Activated naive CD8-positive, alpha-beta T cell treated with anti-CD3 and anti-CD28 coated beads, Interleukin-2, amount 10 ng/mL, durations not matched to agents 7 days and 5 days (primary cell): Measurements from ENCODE around the gene GPRC5C. TPM values are rescaled to one million over a fixed set of nuclear protein-coding genes. Genes with fewer than 3 reads are reported as not detected.

ENCODE experiments used
- ATAC-seq: fragments of 150-1000 bp; cut with Tn5 transposase; one replicate; pipeline ENCODE4 v1.10.0; 2021; ENCODE audit warnings: low read depth, moderate library complexity
- POLR2A ChIA-PET: fragments of 350-600 bp; sonication (Branson Sonifier 250); formaldehyde crosslinking; loops from one replicate; lab custom pipeline; 2021; ENCODE audit warnings: antibody characterized with exemption; lab: Charles Lee
- DNase-seq: peaks from one replicate; pipeline ENCODE4 v3.0.0; 2021
- H3K27ac Mint-ChIP-seq: one replicate; pipeline ENCODE4 v1.8.0; 2022; ENCODE audit warnings: mild to moderate bottlenecking, mixed read lengths
- H3K27me3 Mint-ChIP-seq: one replicate; pipeline ENCODE4 v1.8.0; 2022; ENCODE audit warnings: mild to moderate bottlenecking, moderate library complexity, mixed read lengths
- H3K36me3 Mint-ChIP-seq: one replicate; pipeline ENCODE4 v1.8.0; 2021; ENCODE audit warnings: mild to moderate bottlenecking, mixed read lengths
- H3K4me1 Mint-ChIP-seq: one replicate; pipeline ENCODE4 v1.8.0; 2021; ENCODE audit warnings: mixed read lengths
- H3K4me3 Mint-ChIP-seq: one replicate; pipeline ENCODE4 v1.8.0; 2022; ENCODE audit warnings: mild to moderate bottlenecking, moderate library complexity, mixed read lengths
- H3K9me3 Mint-ChIP-seq: one replicate; pipeline ENCODE4 v1.8.0; 2021; ENCODE audit warnings: mixed read lengths
- total RNA-seq, 2 experiments: library from RNA; stranded (reverse); gene quantifications; one replicate each; pipeline ENCODE4 v1.2.3, GENCODE V29; 2021

The GPRC5C gene
- total RNA-seq, 2 experiments from 2014 or later, result not detected

DNA sequence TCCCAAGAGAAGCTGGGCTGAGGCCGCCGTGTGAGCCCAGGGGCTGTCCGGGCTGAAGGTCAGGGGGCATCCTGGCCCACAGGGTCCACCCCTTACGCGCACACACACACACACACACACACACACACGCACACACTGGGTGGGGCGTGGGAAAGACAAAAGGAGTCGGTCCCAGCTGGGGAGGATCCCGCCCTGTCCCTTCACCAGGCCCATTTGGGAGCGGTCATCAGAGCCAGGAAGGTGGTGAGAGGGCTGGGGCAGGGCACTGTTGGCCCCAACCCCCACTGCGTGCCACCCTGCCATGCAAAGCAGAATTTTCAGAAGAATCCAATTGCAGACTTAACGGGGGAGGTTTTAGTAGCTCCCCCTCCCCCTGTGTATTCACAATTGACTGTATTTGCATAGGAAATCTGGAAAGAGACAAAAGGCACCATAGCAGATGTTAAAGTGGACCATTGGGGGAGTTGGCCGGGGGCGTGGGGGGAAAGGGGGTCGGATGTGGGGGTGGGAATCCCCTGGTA lies 23.2 kb downstream of the GPRC5C start:
- H3K9me3 Mint-ChIP-seq, result no peaks in the 10 kb centered on the region
- no peak overlapping the region for H3K27ac Mint-ChIP-seq
- no peak overlapping the region for H3K4me3 Mint-ChIP-seq
- DNase-seq (no peak), ATAC-seq (no peak)
- POLR2A ChIA-PET, result no interaction called here
- no peaks in the 10 kb centered on the region for H3K36me3 Mint-ChIP-seq
- H3K27me3 Mint-ChIP-seq, result peaks cover 29% of the 10 kb centered on the region
- peaks cover 12% of the 10 kb centered on the region for H3K4me1 Mint-ChIP-seq

DNA sequence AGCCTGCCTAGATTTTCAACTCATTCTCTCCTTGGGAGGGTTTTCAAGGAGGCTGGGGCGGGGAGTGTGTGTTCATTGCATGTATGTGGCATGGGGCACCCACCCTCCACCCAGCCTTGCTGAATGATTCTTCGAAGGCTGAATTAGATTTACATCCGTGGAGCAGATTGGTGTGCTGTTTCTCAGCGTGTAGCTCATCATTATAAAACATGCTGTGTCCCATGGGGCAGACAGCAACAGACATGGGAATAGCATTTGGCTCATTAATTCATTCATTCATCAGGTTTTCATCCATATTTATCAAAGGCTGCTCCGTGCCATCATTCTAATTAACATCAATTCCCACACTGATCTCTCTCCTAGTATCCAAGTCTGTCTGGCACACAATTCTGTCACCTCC lies 23.9 kb downstream of the GPRC5C start:
- no peak for ATAC-seq
- POLR2A ChIA-PET, result interaction anchor here (1.1 kb wide), 1 partner anchor 77 kb away, joined by 4 read pairs; no protein-coding TSS in a partner anchor

DNA sequence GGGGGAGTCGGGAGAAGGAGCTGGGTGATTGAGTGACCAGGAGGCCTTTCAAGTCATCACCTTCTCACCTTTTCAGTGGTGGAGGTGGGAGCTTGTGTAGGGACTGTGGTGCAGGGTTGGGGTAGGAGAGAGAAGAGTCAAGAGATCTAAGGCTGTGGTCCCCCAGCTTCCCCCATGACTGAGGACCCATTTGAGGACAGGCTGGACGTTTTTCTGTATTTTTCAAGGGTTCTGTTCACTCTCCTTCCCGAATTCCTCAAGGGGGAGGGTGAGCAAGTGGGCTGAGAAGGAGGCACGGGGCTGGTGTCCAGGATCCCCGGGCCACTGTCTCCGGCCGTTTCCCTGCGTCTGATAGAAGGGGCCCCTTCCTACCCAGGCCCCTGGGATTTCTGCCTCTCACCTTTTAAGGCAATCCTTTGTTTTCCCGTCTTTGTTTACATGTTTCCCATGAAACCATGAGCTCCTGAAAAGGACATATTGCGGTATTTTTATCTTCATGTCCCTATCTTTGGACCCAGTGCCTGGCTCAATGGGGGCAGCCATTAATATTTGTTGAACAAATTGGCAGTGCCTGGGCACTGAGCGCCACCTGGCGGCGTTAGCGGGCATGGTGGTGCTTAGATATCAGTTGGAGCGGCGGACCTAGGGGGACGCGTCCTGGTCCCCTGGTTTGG lies 25.4 kb downstream of the GPRC5C start:
- POLR2A ChIA-PET, result interaction anchor here (1.1 kb wide), 1 partner anchor 78 kb away, joined by 4 read pairs; no protein-coding TSS in a partner anchor
- no peak overlapping the region for H3K4me3 Mint-ChIP-seq
- H3K36me3 Mint-ChIP-seq, result no peaks in the 10 kb centered on the region
- ATAC-seq (peak; percentile 30), DNase-seq (peak; percentile 80)
- H3K4me1 Mint-ChIP-seq, result peaks cover 13% of the 10 kb centered on the region
- no peak overlapping the region for H3K27ac Mint-ChIP-seq
- H3K9me3 Mint-ChIP-seq, result no peaks in the 10 kb centered on the region
- H3K27me3 Mint-ChIP-seq, result peaks cover 30% of the 10 kb centered on the region

More for the DNA sequence above, 23.9 kb downstream of the GPRC5C start:
- peaks cover 31% of the 10 kb centered on the region for H3K27me3 Mint-ChIP-seq
- H3K4me1 Mint-ChIP-seq, result peaks cover 12% of the 10 kb centered on the region
- no peaks in the 10 kb centered on the region for H3K36me3 Mint-ChIP-seq
- DNase-seq, result no peak
- H3K9me3 Mint-ChIP-seq, result no peaks in the 10 kb centered on the region
- H3K27ac Mint-ChIP-seq, result no peak overlapping the region
- H3K4me3 Mint-ChIP-seq, result no peak overlapping the region

DNA sequence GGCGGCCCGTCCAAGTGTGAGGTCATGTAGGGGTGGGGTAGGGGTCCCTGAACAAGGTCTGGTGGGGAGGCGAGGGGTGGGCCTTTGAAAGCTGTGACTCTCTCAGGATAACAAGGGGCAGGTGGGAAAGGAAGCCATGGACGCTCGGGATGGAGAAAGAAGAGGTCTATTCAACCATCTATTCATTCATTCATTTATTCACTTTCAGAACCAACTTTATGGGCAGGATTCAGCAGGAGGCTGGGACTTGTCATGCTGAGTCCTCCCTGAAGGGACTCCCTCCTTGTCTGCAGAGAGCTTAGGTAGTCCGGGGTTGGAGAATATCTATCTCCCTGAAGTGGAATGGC lies 25.9 kb downstream of the GPRC5C start:
- DNase-seq (no peak), ATAC-seq (no peak)
- Mint-ChIP-seq H3K4me3 (no peak overlapping the region), H3K36me3 (no peaks in the 10 kb centered on the region), H3K27ac (no peak overlapping the region), H3K27me3 (peaks cover 25% of the 10 kb centered on the region), H3K4me1 (peaks cover 14% of the 10 kb centered on the region), H3K9me3 (no peaks in the 10 kb centered on the region)
- POLR2A ChIA-PET, result no interaction called here

DNA sequence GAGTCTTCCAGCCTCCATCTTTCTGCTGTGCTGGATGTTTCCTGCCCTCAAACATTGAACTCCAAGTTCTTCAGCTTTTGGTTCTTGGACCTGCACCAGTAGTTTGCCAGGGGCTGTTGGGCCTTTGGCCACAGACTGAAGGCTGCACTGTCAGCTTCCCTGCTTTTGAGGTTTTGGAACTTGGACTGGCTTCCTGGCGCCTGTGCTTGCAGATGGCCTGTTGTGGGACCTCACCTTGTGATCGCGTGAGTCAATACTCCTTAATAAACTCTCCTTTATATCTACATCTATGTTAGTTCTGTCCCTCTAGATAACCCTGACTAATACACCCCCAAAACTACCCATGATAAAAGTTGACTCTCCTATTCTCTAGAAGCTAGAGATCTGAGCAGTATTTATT lies 26.9 kb downstream of the GPRC5C start:
- Mint-ChIP-seq H3K27ac (no peak overlapping the region), H3K36me3 (no peaks in the 10 kb centered on the region), H3K4me3 (no peak overlapping the region), H3K27me3 (peaks cover 20% of the 10 kb centered on the region), H3K4me1 (peaks cover 22% of the 10 kb centered on the region), H3K9me3 (no peaks in the 10 kb centered on the region)
- DNase-seq (no peak), ATAC-seq (no peak)
- POLR2A ChIA-PET, result no interaction called here

DNA sequence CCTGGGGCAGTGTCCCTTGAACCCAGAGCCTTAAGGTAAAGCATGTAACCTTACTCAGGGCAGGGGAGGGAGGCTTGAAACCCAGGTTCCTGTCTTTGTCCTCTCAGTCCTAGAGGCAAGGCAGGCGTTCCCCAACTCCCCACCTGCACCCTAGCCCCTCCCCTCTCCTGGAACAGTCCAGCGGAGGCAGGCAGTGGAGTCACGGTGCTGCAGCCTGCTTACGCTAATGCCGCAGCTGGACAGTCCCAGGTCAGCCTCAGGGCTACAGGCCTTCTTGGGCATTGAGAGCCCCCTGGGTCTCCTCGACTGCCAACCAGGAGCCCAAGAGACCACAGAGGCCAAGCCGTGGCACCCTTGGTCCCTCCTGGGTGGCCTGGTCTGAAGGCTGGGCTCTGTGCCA lies 27.7 kb downstream of the GPRC5C start:
- Mint-ChIP-seq H3K27me3 (peaks cover 20% of the 10 kb centered on the region), H3K36me3 (no peaks in the 10 kb centered on the region), H3K4me1 (peaks cover 25% of the 10 kb centered on the region), H3K27ac (no peak overlapping the region), H3K4me3 (no peak overlapping the region), H3K9me3 (no peaks in the 10 kb centered on the region)
- DNase-seq, result no peak
- POLR2A ChIA-PET, result no interaction called here
- no peak for ATAC-seq

DNA sequence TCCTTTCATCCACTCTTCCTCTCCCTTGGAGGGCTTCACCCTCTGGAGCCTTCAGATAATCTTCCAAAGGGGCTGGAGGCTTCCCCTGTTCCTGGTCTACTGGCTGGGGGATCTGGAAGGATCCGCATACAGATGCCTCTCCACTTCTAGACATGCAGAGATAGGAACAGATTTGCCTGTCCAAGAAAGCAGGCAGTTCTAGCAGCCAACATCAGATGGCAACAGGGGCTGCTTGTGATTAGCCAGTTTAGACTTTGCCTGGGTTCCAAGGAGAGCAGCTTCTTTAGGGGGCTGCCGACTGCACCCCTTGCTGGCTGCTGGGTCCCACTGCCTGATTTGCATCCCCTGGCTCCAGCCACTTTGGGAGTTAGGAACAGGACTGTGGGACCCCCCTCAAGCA lies 28.4 kb downstream of the GPRC5C start:
- no peaks in the 10 kb centered on the region for H3K36me3 Mint-ChIP-seq
- no peak for ATAC-seq
- DNase-seq, result no peak
- H3K27me3 Mint-ChIP-seq, result peaks cover 20% of the 10 kb centered on the region
- peaks cover 25% of the 10 kb centered on the region for H3K4me1 Mint-ChIP-seq
- no peak overlapping the region for H3K4me3 Mint-ChIP-seq
- no peaks in the 10 kb centered on the region for H3K9me3 Mint-ChIP-seq
- no peak overlapping the region for H3K27ac Mint-ChIP-seq
- POLR2A ChIA-PET, result no interaction called here

DNA sequence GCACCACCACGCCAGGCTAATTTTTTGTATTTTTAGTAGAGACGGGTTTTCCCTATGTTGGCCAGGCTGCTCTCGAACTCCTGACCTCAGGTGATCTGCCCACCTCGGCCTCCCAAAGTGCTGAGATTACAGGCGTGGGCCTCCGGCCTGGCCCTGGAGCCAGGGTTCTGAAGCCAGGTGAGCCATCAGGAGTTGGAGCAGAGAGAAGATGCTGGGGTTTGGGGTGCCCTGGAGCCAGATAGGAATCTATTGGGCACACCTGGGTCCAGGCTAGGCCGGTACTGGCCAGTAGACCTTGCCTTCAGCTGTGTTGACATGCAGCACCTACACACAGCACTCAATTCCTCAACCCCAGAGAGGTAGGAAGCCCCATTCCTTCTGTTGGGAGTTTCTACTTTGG lies 29.1 kb downstream of the GPRC5C start:
- ATAC-seq (no peak), DNase-seq (no peak)
- Mint-ChIP-seq H3K36me3 (no peaks in the 10 kb centered on the region), H3K4me1 (peaks cover 25% of the 10 kb centered on the region), H3K9me3 (no peaks in the 10 kb centered on the region), H3K27ac (no peak overlapping the region), H3K27me3 (peaks cover 19% of the 10 kb centered on the region), H3K4me3 (no peak overlapping the region)
- POLR2A ChIA-PET, result interaction anchor here (0.7 kb wide), 1 partner anchor 9 kb away, joined by 3 read pairs; no protein-coding TSS in a partner anchor

DNA sequence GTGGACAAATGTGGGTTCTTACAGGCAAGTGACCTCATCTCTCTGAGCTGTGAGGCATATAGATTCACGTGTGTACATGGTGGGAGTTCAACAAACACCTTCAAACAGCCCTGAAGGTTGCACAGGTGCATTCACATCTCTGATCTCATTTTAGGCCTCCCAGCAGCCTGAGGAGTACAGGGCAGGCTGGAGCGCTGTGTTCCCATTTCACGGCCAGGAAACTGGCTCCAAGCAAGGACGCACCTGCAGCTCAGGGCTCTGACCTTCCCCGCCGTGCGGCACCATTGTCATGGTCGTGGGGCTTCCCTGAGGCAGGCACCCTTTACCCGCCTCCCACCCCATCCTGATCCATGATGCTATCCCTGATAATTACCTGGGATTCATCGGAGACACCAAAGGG lies 29.7 kb downstream of the GPRC5C start:
- no peak overlapping the region for H3K4me3 Mint-ChIP-seq
- no peak overlapping the region for H3K27ac Mint-ChIP-seq
- H3K9me3 Mint-ChIP-seq, result no peaks in the 10 kb centered on the region
- H3K4me1 Mint-ChIP-seq, result peaks cover 25% of the 10 kb centered on the region
- POLR2A ChIA-PET, result interaction anchor here (0.7 kb wide), 1 partner anchor 10 kb away, joined by 3 read pairs; no protein-coding TSS in a partner anchor
- ATAC-seq (no peak), DNase-seq (no peak)
- H3K36me3 Mint-ChIP-seq, result no peaks in the 10 kb centered on the region
- peaks cover 17% of the 10 kb centered on the region for H3K27me3 Mint-ChIP-seq

DNA sequence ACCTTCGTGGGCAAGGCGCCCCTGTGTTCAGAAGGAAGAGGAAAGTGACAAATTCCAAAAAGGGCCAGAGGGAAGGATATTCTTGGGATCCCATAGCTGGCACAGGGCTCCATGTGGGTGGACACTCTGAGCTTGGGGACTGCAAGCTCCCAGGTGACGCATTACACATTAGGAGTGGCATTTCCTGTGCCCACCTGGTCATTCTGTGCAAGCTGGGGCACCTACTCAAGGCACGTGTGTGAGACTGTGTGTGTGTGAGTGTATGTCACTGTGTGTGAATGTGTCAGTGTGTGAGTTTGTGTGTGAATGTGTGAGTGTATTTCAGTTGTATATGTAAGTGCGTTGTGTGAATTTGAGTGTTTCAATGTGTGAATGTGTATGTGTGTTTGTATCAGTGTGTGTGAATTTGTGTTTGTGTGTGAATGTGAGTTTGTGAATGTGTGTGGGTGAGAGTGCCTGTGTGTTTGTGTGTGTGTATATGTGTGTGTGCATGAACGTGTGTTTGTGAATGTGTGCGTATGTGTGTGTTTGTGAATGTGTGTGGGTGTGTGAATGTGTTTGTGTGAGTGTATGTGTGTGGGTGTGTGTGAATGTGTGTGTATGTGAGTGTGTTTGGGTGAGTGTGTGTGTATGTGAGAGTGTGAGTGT lies 33.0 kb downstream of the GPRC5C start:
- Mint-ChIP-seq H3K27me3 (peaks cover 12% of the 10 kb centered on the region), H3K27ac (no peak overlapping the region), H3K36me3 (no peaks in the 10 kb centered on the region), H3K4me1 (peaks cover 29% of the 10 kb centered on the region), H3K9me3 (no peaks in the 10 kb centered on the region), H3K4me3 (no peak overlapping the region)
- ATAC-seq, result no peak
- no peak for DNase-seq
- POLR2A ChIA-PET, result interaction anchor here (1.5 kb wide), 1 partner anchor 13 kb away, joined by 4 read pairs; no protein-coding TSS in a partner anchor

DNA sequence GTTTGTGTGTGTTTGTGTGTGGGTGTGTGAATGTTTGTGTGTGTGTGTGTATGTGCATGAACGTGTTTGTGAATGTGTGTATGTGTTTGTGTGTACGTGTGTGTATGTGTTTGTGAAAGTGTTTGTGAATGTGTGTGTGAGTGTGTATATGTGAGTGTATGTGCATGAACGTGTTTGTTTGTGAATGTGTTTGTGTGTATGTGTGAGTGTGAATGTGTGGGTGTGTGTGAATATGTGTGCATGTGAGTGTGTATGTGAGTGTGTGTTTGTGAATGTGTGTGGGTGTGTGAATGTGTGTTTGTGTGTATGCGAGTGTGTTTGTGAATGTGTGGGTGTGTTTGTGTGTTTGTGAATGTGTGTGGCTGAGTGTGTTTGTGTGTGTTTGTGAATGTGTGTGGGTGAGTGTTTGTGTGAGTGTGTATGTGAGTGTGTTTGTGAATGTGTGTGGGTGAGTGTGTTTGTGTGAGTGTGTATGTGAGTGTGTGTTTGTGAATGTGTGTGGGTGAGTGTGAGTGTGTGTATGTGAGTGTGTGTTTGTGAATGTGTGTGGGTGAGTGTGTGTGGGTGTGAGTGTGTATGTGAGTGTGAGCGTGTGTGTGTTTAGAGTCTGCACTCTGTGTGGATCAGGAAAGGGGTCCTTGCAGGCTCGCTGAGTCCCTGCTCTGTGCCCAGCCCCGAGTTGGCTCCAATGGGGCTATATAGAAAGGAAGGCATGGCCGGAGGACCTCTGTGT lies 33.7 kb downstream of the GPRC5C start:
- Mint-ChIP-seq H3K27ac (no peak overlapping the region), H3K4me1 (peaks cover 30% of the 10 kb centered on the region), H3K36me3 (no peaks in the 10 kb centered on the region), H3K4me3 (no peak overlapping the region), H3K9me3 (no peaks in the 10 kb centered on the region), H3K27me3 (peaks cover 9% of the 10 kb centered on the region)
- ATAC-seq (no peak), DNase-seq (no peak)
- POLR2A ChIA-PET, result no interaction called here

DNA sequence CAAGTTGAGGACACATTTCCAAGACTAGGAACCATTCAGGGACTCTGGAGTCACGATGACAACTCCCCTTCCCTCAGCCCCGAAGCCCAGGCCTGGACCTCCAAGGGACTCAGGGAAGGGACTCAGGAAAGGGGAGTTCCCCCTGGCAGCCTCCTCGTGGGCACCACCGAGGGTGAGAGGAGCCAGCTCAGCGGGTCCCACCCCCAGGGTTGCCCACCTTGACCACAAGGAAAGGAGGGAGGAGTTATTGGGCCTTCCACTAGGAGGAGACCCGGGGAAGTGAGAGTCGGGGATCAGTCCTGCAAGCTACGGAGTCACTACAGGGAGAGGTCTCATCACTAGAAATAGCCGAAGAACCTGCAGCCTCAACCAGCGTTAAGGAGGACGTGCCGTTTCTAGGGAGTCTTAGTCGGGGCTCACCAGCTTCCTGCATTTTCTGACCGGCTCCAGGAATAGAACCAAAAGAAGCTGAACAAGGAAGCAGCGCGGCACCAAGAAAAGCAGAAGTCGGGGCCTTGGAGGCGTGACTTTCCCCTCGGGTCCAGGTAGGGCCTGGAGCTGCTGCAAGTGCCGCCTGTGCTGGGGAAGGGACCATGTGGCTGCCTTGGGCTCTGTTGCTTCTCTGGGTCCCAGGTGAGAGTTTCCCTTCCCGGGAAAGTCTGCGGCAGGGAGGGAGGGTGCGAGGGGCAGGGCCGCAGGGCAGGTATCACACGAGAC lies 34.4 kb downstream of the GPRC5C start, which contains the start of gene CD300A:
TSS of gene CD300A (plus strand) at position 524 of the 717 bp plus-strand sequence. CDS start at position 594, 70 bp downstream.
- no peak for ATAC-seq
- H3K27ac Mint-ChIP-seq, result peak within 1 kb of the TSS; percentile 75
- no peaks in the 10 kb centered on the region for H3K9me3 Mint-ChIP-seq
- DNase-seq, result no peak
- H3K4me3 Mint-ChIP-seq, result peak within 1 kb of the TSS; percentile 75
- peaks cover 9% of the 10 kb centered on the region for H3K27me3 Mint-ChIP-seq
- POLR2A ChIA-PET, result no interaction called here
- no peaks in the 10 kb centered on the region for H3K36me3 Mint-ChIP-seq
- peaks cover 30% of the 10 kb centered on the region for H3K4me1 Mint-ChIP-seq

DNA sequence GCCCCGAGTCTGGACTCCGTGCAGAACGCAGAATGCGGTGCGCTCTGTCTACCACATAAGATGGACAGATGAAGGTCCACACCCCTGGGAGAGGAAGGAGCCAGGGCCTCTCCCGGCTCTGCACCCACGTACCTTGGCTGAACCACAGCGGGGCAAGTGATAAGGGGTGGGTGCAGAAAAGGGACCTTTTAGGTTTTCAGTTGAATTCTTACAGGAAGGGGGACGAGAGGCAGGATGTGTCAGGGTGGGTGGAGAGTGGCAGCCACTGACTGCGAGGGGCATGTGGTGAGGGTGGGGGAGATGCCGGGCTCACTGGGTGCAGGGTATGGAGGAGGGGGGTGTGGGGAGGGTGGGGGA lies 34.9 kb downstream of the GPRC5C start:
- POLR2A ChIA-PET, result no interaction called here
- Mint-ChIP-seq H3K4me3 (no peak overlapping the region), H3K36me3 (peaks cover 2% of the 10 kb centered on the region), H3K4me1 (peaks cover 28% of the 10 kb centered on the region), H3K27ac (peak overlapping the region; percentile 49), H3K27me3 (peaks cover 9% of the 10 kb centered on the region), H3K9me3 (no peaks in the 10 kb centered on the region)
- ATAC-seq, result no peak
- DNase-seq, result no peak
